Caco-2 (cell line): Measurements from ENCODE around the gene VGLL1. TPM values are rescaled to one million over a fixed set of nuclear protein-coding genes. Genes with fewer than 3 reads are reported as not detected.

Source experiments
- Bru-seq: library from RNA; stranded (reverse); fragments of 400-500 nt; gene quantifications from one replicate; lab custom pipeline; 2021; lab: Mats Ljungman, UMichigan
- BruChase-seq, 2 experiments: library from RNA; stranded (reverse); fragments of 400-500 nt; gene quantifications; one replicate each; lab custom pipeline; 2021; lab: Mats Ljungman, UMichigan
- BruUV-seq: library from RNA; stranded (reverse); fragments of 400-500 nt; replicated peaks from 2 replicates; lab custom pipeline; 2021; lab: Mats Ljungman, UMichigan
- CTCF ChIA-PET: fragments of 300-600 bp; sonication (Branson Sonifier 250); formaldehyde crosslinking; loops from one replicate; lab custom pipeline; 2022; ENCODE audit warnings: antibody characterized with exemption; lab: Charles Lee
- POLR2A ChIA-PET: fragments of 300-600 bp; sonication (Branson Sonifier 250); formaldehyde crosslinking; loops from one replicate; lab custom pipeline; 2022; ENCODE audit warnings: antibody characterized with exemption; lab: Charles Lee
- DNase-seq, 2 experiments: peaks; one replicate each; pipeline versions ENCODE4 v3.0.0 to v3.0.0-alpha.2; 2020 to 2022
- H3K27me3 ChIP-seq: replicated peaks from 2 replicates; pipeline ENCODE4 v1.6.0; 2011; ENCODE audit warnings: low read length; ENCODE audit not compliant: control insufficient read depth, insufficient read depth
- H3K36me3 ChIP-seq: 2 replicates; pipeline ENCODE4 v1.5.1; 2011; ENCODE audit warnings: low read length; ENCODE audit not compliant: control insufficient read depth, insufficient read depth
- H3K4me1 ChIP-seq: fragments of 250-450 bp; sonication (Bioruptor Pico); 2 replicates; pipeline ENCODE4 v1.5.1; 2020; ENCODE audit warnings: mild to moderate bottlenecking
- H3K4me3 ChIP-seq: 2 replicates; pipeline ENCODE4 v1.5.1; 2011; ENCODE audit warnings: low read depth, mild to moderate bottlenecking, control low read depth, low read length
- H3K9me3 ChIP-seq: fragments of 250-450 bp; sonication (Bioruptor Pico); 2 replicates; pipeline ENCODE4 v1.5.1; 2020; ENCODE audit warnings: mild to moderate bottlenecking, moderate library complexity
- H3K27ac Mint-ChIP-seq: one replicate; pipeline ENCODE4 v1.8.0; 2022; ENCODE audit warnings: mixed read lengths; ENCODE audit not compliant: unreplicated experiment
- H3K27me3 Mint-ChIP-seq: one replicate; pipeline ENCODE4 v1.8.0; 2022; ENCODE audit warnings: mixed read lengths; ENCODE audit not compliant: insufficient read depth, unreplicated experiment
- H3K36me3 Mint-ChIP-seq: one replicate; pipeline ENCODE4 v1.8.0; 2022; ENCODE audit warnings: mild to moderate bottlenecking, mixed read lengths; ENCODE audit not compliant: insufficient read depth, unreplicated experiment
- H3K4me1 Mint-ChIP-seq: one replicate; pipeline ENCODE4 v1.8.0; 2022; ENCODE audit warnings: low read depth, mixed read lengths; ENCODE audit not compliant: unreplicated experiment
- H3K4me3 Mint-ChIP-seq: one replicate; pipeline ENCODE4 v1.8.0; 2022; ENCODE audit warnings: mild to moderate bottlenecking, moderate library complexity, mixed read lengths; ENCODE audit not compliant: unreplicated experiment
- H3K9me3 Mint-ChIP-seq: one replicate; pipeline ENCODE4 v1.8.0; 2022; ENCODE audit warnings: mixed read lengths; ENCODE audit not compliant: unreplicated experiment
- CTCF ChIP-seq, 2 experiments: fragments of 200-600 bp in 1 of 2; IDR thresholded peaks; 1 replicate in 1 of 2; 2 replicates in 1 of 2; pipeline versions ENCODE4 v1.5.1 to v1.8.0; 2011 to 2022; ENCODE audit warnings: antibody characterized with exemption in 1 of 2, control low read depth in 1 of 2, inconsistent platforms in 1 of 2, low read depth in 1 of 2, low read length in 1 of 2, mild to moderate bottlenecking in 1 of 2, moderate library complexity in 1 of 2; ENCODE audit not compliant: insufficient read depth in 1 of 2, severe bottlenecking in 1 of 2, unreplicated experiment in 1 of 2
- intact Hi-C: fragments of 100-400 bp; cut with micrococcal nuclease; formaldehyde crosslinking; loops from one replicate; pipeline ENCODE4 v1.10.0; 2022; ENCODE audit not compliant: unreplicated experiment
- long read RNA-seq: library from polyadenylated mRNA; stranded (forward); transcript quantifications from one replicate; pipeline ENCODE4 v2.0.0, GENCODE V29; 2022
- total RNA-seq: library from RNA; stranded (reverse); gene quantifications from 2 replicates; pipeline ENCODE4 v1.2.3, GENCODE V29; 2022

Gene VGLL1
- 42.3 and 49.5 TPM in 2 replicates for total RNA-seq
- Bru-seq, nascent RNA = percentile 72 among the genes with signal in this experiment
- percentile 59 among the genes with signal in this experiment for BruChase-seq, experiment 1, labeled RNA remaining after a 2-hour chase
- percentile 70 among the genes with signal in this experiment for BruChase-seq, experiment 2, labeled RNA remaining after a 6-hour chase
- long read RNA-seq, transcript VGLL1-201 (5 exons, 1,215 nt) = major isoform, 70 of 71 reads
- long read RNA-seq, partial matches to known transcripts = 0 of 71 reads
- long read RNA-seq, other reads (novel, unspliced or antisense) = 1 of 71 reads

GRCh38 chrX:136531951-136532350 is at the start of gene VGLL1:
Gene VGLL1, plus strand, starts transcription at chrX:136532215. Its CDS starts 3,806 bp downstream, at chrX:136536021.
- intact Hi-C loops = loop anchor here (2.0 kb wide), 1 partner anchor 35 kb away; the partner anchor contains the start of gene HTATSF1
- peaks cover 33% of the 10 kb centered on the region for H3K4me1 Mint-ChIP-seq
- Histone ChIP-seq H3K9me3 (no peaks in the 10 kb centered on the region), H3K4me1 (peaks cover 12% of the 10 kb centered on the region), H3K27me3 (no peaks in the 10 kb centered on the region), H3K36me3 (no peaks in the 10 kb centered on the region), H3K4me3 (peak within 1 kb of the TSS; percentile 19)
- CTCF ChIA-PET = interaction anchor here (0.6 kb wide), 1 partner anchor 55 kb away, joined by 3 read pairs; no protein-coding TSS in a partner anchor
- peaks cover 8% of the 10 kb centered on the region for H3K36me3 Mint-ChIP-seq
- TF ChIP-seq CTCF (IDR thresholded peaks at IDR 0.05; ENCODE audit: insufficient read depth in 1 of 2, low read depth in 1 of 2, low read length in 1 of 2, severe bottlenecking in 1 of 2, unreplicated experiment in 1 of 2) = no peak
- peak within 1 kb of the TSS; percentile 94 for H3K27ac Mint-ChIP-seq
- POLR2A ChIA-PET = interaction anchor here (0.6 to 0.7 kb wide), 4 partner anchors 15 to 538 kb away, joined by 3 to 8 read pairs (median 3); no protein-coding TSS in a partner anchor
- no TSS peak for BruUV-seq
- no peaks in the 10 kb centered on the region for H3K27me3 Mint-ChIP-seq
- peaks cover 7% of the 10 kb centered on the region for H3K9me3 Mint-ChIP-seq
- peak within 1 kb of the TSS; percentile 91 for H3K4me3 Mint-ChIP-seq
- DNase-seq = peak; percentile 56 to 64

- H3K27me3 Mint-ChIP-seq = peaks cover 6% of the 10 kb centered on the region
- Histone ChIP-seq H3K9me3 (no peaks in the 10 kb centered on the region), H3K4me3 (no peak within 1 kb of the TSS), H3K4me1 (no peaks in the 10 kb centered on the region), H3K36me3 (no peaks in the 10 kb centered on the region), H3K27me3 (no peaks in the 10 kb centered on the region)
- no peaks in the 10 kb centered on the region for H3K36me3 Mint-ChIP-seq
- DNase-seq = no peak
- H3K4me3 Mint-ChIP-seq = no peak within 1 kb of the TSS
- H3K4me1 Mint-ChIP-seq = no peaks in the 10 kb centered on the region
- H3K9me3 Mint-ChIP-seq = no peaks in the 10 kb centered on the region
- H3K27ac Mint-ChIP-seq = no peak within 1 kb of the TSS
- intact Hi-C loops = no loop called here
- ChIA-PET CTCF (no interaction called here), POLR2A (no interaction called here)
- BruUV-seq = no TSS peak
- TF ChIP-seq CTCF (IDR thresholded peaks at IDR 0.05; ENCODE audit: insufficient read depth in 1 of 2, low read depth in 1 of 2, low read length in 1 of 2, severe bottlenecking in 1 of 2, unreplicated experiment in 1 of 2) = no peak
These were observed 44.4 kb upstream of the VGLL1 start, which contains the start of gene BRS3 for GRCh38 chrX:136487647-136488046. Gene BRS3, plus strand, starts transcription at chrX:136487947. Its CDS starts 168 bp downstream, at chrX:136488115.

GRCh38 chrX:136488706-136489105 is 43.3 kb upstream of the VGLL1 start:
- H3K4me1 ChIP-seq = no peaks in the 10 kb centered on the region
- Mint-ChIP-seq H3K27me3 (peaks cover 6% of the 10 kb centered on the region), H3K27ac (no peak overlapping the region), H3K4me1 (no peaks in the 10 kb centered on the region), H3K9me3 (no peaks in the 10 kb centered on the region), H3K4me3 (no peak overlapping the region), H3K36me3 (no peaks in the 10 kb centered on the region)
- no peaks in the 10 kb centered on the region for H3K27me3 ChIP-seq
- no peak for TF ChIP-seq CTCF (IDR thresholded peaks at IDR 0.05; ENCODE audit: insufficient read depth in 1 of 2, low read depth in 1 of 2, low read length in 1 of 2, severe bottlenecking in 1 of 2, unreplicated experiment in 1 of 2)
- H3K36me3 ChIP-seq = no peaks in the 10 kb centered on the region
- BruUV-seq = no TSS peak
- no peak overlapping the region for H3K4me3 ChIP-seq
- no peak for DNase-seq
- H3K9me3 ChIP-seq = no peaks in the 10 kb centered on the region
- ChIA-PET POLR2A (no interaction called here), CTCF (no interaction called here)
- intact Hi-C loops = no loop called here
